Non-pigmented ciliary epithelial cell (primary cell): Measurements from ENCODE around the gene TRIM73.
"Not testable (repeated sequence)": the region's sequence is repeated elsewhere in the genome, so short reads cannot be mapped to it uniquely, and the experiment has no call there.

Experiments
- DNase-seq: peaks from one replicate; pipeline ENCODE4 v3.0.0-alpha.2; 2010; ENCODE audit warnings: low read depth

Gene TRIM73

GRCh38 chr7:75395329-75395728 lies at the start of gene TRIM73:
Gene TRIM73 (plus strand): TSS chr7:75395629. CDS start chr7:75398934, 3,305 bp downstream.
- not testable (repeated sequence) for DNase-seq

GRCh38 chr7:75358671-75359541 lies 36.5 kb upstream of the TRIM73 start:
- not testable (repeated sequence) for DNase-seq

GRCh38 chr7:75359542-75359848 lies 35.9 kb upstream of the TRIM73 start:
- DNase-seq = not testable (repeated sequence)

- DNase-seq = not testable (repeated sequence)
These were observed 31.4 kb upstream of the TRIM73 start for GRCh38 chr7:75364079-75364478.

GRCh38 chr7:75366643-75367042 lies 28.8 kb upstream of the TRIM73 start:
- not testable (repeated sequence) for DNase-seq

- not testable (repeated sequence) for DNase-seq
These were observed 28.1 kb upstream of the TRIM73 start for GRCh38 chr7:75367313-75367712.

GRCh38 chr7:75374144-75374518 lies 21.3 kb upstream of the TRIM73 start:
- DNase-seq = not testable (repeated sequence)

GRCh38 chr7:75374519-75375317 lies 20.7 kb upstream of the TRIM73 start:
- DNase-seq = not testable (repeated sequence)

- not testable (repeated sequence) for DNase-seq
These were observed 2.2 kb upstream of the TRIM73 start for GRCh38 chr7:75393194-75393593.

- DNase-seq = not testable (repeated sequence)
These were observed 2.4 kb downstream of the TRIM73 start for GRCh38 chr7:75397865-75398264.

- not testable (repeated sequence) for DNase-seq
These were observed 3.6 kb downstream of the TRIM73 start for GRCh38 chr7:75398771-75399700.

GRCh38 chr7:75400575-75400974 lies 5.1 kb downstream of the TRIM73 start:
- not testable (repeated sequence) for DNase-seq

GRCh38 chr7:75403455-75404443 lies 8.3 kb downstream of the TRIM73 start:
- not testable (repeated sequence) for DNase-seq

GRCh38 chr7:75404663-75405062 lies 9.2 kb downstream of the TRIM73 start:
- DNase-seq = not testable (repeated sequence)

GRCh38 chr7:75409880-75410822 lies 14.7 kb downstream of the TRIM73 start:
- not testable (repeated sequence) for DNase-seq

- DNase-seq = not testable (repeated sequence)
These were observed 15.4 kb downstream of the TRIM73 start for GRCh38 chr7:75410823-75411173.

GRCh38 chr7:75414204-75414603 lies 18.8 kb downstream of the TRIM73 start:
- not testable (repeated sequence) for DNase-seq

GRCh38 chr7:75414708-75415427 lies 19.4 kb downstream of the TRIM73 start:
- not testable (repeated sequence) for DNase-seq

- DNase-seq = not testable (repeated sequence)
These were observed 20.0 kb downstream of the TRIM73 start for GRCh38 chr7:75415428-75415817.
